Measurements from ENCODE around the gene HENMT1.

HENMT1 gene

DNA sequence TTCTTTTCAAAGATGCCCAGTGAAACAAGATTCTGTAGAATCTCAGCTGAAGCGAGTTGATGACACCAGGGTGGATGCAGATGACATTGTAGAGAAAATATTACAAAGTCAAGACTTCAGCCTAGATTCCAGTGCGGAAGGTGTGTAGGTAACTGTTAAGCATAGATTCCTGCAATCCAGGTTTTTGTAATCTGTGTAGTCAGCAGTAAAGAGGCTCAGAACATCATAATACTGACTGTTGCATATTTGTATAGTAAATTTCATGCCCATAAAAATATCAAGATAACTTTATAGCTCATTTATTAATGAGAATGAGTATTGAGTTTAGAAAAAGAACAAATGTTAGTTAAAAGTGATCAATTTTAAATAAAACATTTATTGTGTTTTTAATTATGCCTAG is 32.2 kb downstream of the HENMT1 start:
- in situ Hi-C loops (cut with MboI; ENCODE audit: low sequenced_read_pairs), result no loop called here

GRCh38 chr1:108627951-108628350 is 32.9 kb downstream of the HENMT1 start:
- in situ Hi-C loops (cut with MboI; ENCODE audit: low sequenced_read_pairs), result no loop called here

DNA sequence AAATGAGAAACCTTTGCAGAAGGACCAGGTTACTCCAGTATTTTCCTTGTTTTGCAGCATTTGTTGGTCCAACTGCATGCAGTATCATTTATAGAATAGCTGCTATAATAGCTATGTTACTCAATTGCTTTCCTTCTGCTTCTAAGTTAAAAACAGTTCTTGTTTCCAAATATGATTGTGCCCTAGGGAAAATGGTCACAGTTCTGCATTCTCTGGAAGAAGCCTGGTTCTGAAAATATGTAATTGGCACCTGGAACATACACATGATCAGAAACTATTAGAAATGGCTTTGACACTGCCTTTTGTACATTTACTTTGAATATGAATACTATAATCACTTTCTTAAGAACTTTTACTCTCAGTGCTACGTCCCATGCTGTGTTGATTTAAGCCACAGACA is 33.6 kb downstream of the HENMT1 start:
- in situ Hi-C loops (cut with MboI; ENCODE audit: low sequenced_read_pairs), result no loop called here

- in situ Hi-C loops (cut with MboI; ENCODE audit: low sequenced_read_pairs), result no loop called here
Observed at GRCh38 chr1:108624069-108624468, 36.8 kb downstream of the HENMT1 start.

DNA sequence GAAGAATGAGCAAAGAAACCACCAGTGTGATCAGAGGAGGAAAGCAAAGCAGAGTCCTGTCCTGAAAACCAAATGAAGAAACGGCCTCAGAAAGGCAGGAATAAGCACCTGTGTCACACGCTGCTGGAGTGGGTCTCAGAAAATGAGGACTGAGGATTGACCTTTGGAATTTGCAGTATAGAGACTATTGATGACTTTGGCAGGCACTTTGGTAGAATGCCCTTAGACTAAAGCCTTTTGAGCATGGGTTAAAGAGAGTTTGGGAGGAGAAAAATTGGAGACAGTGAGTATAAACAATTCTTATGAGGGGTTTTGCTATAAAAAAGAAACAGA is 43.2 kb downstream of the HENMT1 start:
- in situ Hi-C loops (cut with MboI; ENCODE audit: low sequenced_read_pairs), result no loop called here

- in situ Hi-C loops (cut with MboI; ENCODE audit: low sequenced_read_pairs), result no loop called here
Observed at GRCh38 chr1:108617008-108617723, 43.7 kb downstream of the HENMT1 start.

- in situ Hi-C loops (cut with MboI; ENCODE audit: low sequenced_read_pairs), result no loop called here
Observed at GRCh38 chr1:108615544-108615943, 45.3 kb downstream of the HENMT1 start.

DNA sequence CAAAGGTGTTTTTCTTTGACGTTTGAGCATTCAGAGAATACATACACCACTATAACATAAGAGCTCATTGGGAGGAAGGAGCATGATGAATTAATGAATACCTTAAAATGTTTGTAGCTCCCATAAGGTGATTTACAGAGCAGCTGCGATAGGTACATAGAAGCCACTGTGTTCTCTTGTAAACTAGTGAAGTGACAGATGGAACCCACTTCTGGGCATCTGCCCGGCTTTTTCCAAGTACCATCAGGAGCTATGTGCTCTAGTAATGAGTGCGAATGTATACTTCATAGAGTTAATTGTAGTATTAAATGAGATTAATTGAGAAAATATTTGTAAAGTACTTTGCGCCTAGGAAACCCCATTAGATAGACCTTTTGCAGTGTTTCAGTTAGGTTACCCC is 48.4 kb downstream of the HENMT1 start:
- in situ Hi-C loops (cut with MboI; ENCODE audit: low sequenced_read_pairs), result no loop called here

- in situ Hi-C loops (cut with MboI; ENCODE audit: low sequenced_read_pairs), result no loop called here
Observed at GRCh38 chr1:108611984-108612383, 48.9 kb downstream of the HENMT1 start.

DNA sequence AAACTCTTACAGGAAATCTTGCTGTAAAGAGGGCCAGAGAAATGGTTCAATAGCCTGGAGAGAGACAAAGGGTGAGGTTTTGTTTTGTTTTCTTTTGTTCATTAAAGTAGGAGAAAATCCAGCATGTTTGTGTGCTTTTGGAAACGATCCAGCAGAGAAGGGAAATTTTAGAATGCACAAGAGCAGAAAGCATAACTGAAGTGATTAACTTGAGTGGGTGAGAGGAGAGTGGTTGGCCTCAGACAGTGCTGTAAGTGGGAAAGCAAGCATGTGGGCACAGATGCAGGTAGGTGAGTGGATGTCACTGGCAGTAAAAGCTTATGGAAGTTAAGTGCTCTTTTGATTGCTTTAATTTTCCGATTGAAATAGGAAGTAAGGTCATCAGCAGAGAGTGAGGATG is 50.8 kb downstream of the HENMT1 start:
- in situ Hi-C loops (cut with MboI; ENCODE audit: low sequenced_read_pairs), result no loop called here

- in situ Hi-C loops (cut with MboI; ENCODE audit: low sequenced_read_pairs), result no loop called here
Observed at GRCh38 chr1:108609483-108610049, 51.3 kb downstream of the HENMT1 start.

DNA sequence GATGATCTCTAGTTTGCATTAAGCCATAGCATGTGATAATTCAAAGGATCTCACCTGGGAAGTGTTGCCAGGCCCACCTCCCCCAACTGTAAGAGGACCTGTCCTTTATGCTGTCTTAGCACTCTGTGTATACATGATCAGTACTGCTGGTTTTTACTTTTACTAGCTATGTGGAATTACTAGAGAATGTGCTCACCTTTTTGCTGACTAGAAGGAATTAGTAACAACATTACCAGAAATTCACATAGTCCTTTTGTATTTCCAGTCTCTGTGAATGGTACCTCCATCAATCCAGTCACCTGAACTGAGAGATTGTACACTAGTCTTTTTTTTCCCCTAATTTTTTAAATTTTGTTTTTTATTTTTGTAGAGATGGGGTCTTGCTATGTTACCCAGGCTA is 54.4 kb downstream of the HENMT1 start:
- in situ Hi-C loops (cut with MboI; ENCODE audit: low sequenced_read_pairs), result no loop called here

DNA sequence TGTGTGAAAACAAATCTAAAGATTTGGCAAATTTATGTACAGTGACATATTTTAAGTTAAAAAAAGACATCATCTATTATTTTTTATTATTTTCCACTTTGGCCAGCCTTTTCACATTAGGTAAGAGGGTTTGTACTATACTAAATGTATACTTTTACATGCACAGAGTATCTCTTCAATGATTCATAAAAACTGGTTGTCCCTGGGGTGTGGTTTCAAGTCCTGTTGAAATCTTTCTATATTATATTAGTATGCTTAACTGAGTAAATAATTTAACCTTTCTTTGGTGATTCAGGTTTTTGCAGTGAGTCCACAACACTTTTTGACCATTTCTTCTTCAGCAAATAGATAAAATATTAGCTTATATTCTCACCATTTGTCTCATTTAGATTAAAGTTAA is 55.3 kb downstream of the HENMT1 start:
- in situ Hi-C loops (cut with MboI; ENCODE audit: low sequenced_read_pairs), result no loop called here

DNA sequence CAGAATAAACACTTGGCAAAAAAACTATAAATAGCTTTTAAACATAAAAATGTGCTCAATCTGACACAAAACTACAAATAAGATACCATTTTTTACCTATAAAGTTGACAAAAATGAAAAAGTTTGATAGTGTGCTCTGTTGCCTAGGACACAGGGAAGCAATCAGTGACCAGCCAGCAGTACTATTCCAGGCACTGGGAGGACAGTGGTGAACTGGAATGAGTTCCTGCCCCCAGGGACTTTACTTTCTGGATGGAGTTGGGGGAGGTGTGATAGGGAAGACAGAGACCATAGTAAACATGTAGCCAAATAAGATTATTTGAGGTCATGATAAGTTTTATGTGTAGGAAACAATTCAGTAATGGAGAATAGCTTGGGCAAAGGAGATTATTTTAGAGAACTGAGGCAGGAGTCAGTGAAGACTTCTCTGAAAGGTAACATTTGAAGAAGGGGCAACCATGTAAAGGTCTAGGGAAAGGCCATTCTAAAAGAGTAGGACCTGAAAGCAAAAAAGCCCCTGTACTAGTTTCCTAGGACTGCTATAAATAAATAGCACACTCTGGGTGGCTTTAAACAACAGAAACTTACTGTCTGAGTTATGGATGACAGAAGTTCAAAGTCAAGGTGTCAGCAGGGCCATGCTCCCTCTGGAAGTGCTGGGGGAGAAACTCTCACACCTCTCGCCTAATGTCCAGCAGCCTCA is 59.0 kb downstream of the HENMT1 start:
- in situ Hi-C loops (cut with MboI; ENCODE audit: low sequenced_read_pairs), result no loop called here

DNA sequence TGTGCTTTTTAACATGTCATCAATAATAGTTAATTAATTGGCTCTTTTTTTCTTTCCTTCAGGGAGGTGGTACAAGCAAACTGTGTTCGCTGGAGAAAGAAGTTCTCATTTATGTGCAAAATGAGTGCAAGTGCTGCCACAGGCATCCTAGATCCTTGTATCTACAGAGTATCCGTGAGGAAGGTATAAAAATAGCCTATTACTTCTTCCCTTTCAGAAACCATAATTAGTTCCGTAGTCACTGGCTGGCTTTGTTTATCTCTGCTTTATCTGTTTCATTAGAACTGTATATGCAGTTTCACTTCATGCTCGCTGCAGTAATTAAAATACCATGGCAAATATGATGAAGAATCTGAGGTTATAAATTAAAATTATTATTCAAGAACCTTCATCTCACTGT is 60.4 kb downstream of the HENMT1 start:
- in situ Hi-C loops (cut with MboI; ENCODE audit: low sequenced_read_pairs), result no loop called here

GRCh38 chr1:108598340-108598739 is 62.6 kb downstream of the HENMT1 start:
- in situ Hi-C loops (cut with MboI; ENCODE audit: low sequenced_read_pairs), result no loop called here
